Endothelial cell of umbilical vein (primary cell): ENCODE results near the gene TMEM220. TPM values are rescaled to one million over a fixed set of nuclear protein-coding genes. Genes with fewer than 3 reads are reported as not detected.

Source experiments
- BruUV-seq: library from RNA; stranded (reverse); fragments of 400-500 nt; replicated peaks from 2 replicates; lab custom pipeline; 2021; lab: Mats Ljungman, UMichigan
- CTCF ChIA-PET: fragments of 300-600, 350-600 bp; sonication (Branson Sonifier 250); formaldehyde crosslinking; loops from one replicate; lab custom pipeline; 2021; ENCODE audit warnings: antibody characterized with exemption, inconsistent platforms; lab: Charles Lee
- POLR2A ChIA-PET: fragments of 300-600, 350-600 bp; sonication (Branson Sonifier 250); formaldehyde crosslinking; loops from one replicate; lab custom pipeline; 2021; ENCODE audit warnings: antibody characterized with exemption, inconsistent platforms; lab: Charles Lee
- DNase-seq: peaks from one replicate; pipeline ENCODE4 v3.0.0-alpha.2; 2011; ENCODE audit warnings: low read depth, low spot score
- FAIRE-seq: peaks from 2 replicates; lab custom pipeline; 2011; peaks lifted over from hg19 to GRCh38; lab: Jason Lieb, UNC
- H2AFZ ChIP-seq: 2 replicates; pipeline ENCODE4 v1.6.0; 2012; ENCODE audit warnings: low read depth, low read length, control low read depth, inconsistent platforms
- H3K27ac ChIP-seq: 2 replicates; pipeline ENCODE4 v1.5.1; 2011; ENCODE audit warnings: low read depth, mild to moderate bottlenecking, control low read depth, low read length, moderate library complexity; ENCODE audit not compliant: insufficient read depth
- H3K27me3 ChIP-seq, 2 experiments: 2 replicates each; pipeline versions ENCODE4 v1.6.0 to v1.6.1; 2011; ENCODE audit warnings: low read length in 2 of 2, mixed read lengths in 1 of 2; ENCODE audit not compliant: control insufficient read depth in 2 of 2, insufficient read depth in 2 of 2
- H3K36me3 ChIP-seq, 2 experiments: 2 replicates in 1 of 2; 3 replicates in 1 of 2; pipeline ENCODE4 v1.5.1; 2011; ENCODE audit warnings: low read length in 2 of 2, mild to moderate bottlenecking in 1 of 2, moderate library complexity in 1 of 2; ENCODE audit not compliant: control insufficient read depth in 2 of 2, insufficient read depth in 2 of 2; ENCODE audit errors: extremely low read depth in 1 of 2
- H3K4me1 ChIP-seq: 3 replicates; pipeline ENCODE4 v1.5.1; 2011; ENCODE audit warnings: mild to moderate bottlenecking, low read length; ENCODE audit not compliant: control insufficient read depth, insufficient read depth; ENCODE audit errors: extremely low read depth
- H3K4me2 ChIP-seq: 2 replicates; pipeline ENCODE4 v1.6.1; 2011; ENCODE audit warnings: low read length, control low read depth, mixed read lengths; ENCODE audit not compliant: insufficient read depth
- H3K4me3 ChIP-seq, 3 experiments: fragments of 200-600 bp in 1 of 3; sonication (generic), shearing (Covaris generic) in 1 of 3; replicated peaks in 1 of 3; 2 replicates each; pipeline ENCODE4 v1.5.1; 2011 to 2016; ENCODE audit warnings: control low read depth in 3 of 3, low read length in 3 of 3, mild to moderate bottlenecking in 2 of 3, inconsistent platforms in 1 of 3, low read depth in 1 of 3, moderate library complexity in 1 of 3; ENCODE audit not compliant: insufficient read depth in 1 of 3
- H3K79me2 ChIP-seq: 2 replicates; pipeline ENCODE4 v1.6.0; 2012; ENCODE audit warnings: low read length, inconsistent platforms; ENCODE audit not compliant: control insufficient read depth, insufficient read depth
- H3K9ac ChIP-seq: replicated peaks from 2 replicates; pipeline ENCODE3; 2011; ENCODE audit warnings: low read length, control low read depth; ENCODE audit not compliant: insufficient read depth; ENCODE audit errors: extremely low read depth
- H3K9me1 ChIP-seq: replicated peaks from 3 replicates; pipeline ENCODE4 v1.6.0; 2011; ENCODE audit warnings: mild to moderate bottlenecking, low read length; ENCODE audit not compliant: control insufficient read depth, insufficient read depth; ENCODE audit errors: extremely low read depth
- H3K9me3 ChIP-seq: replicated peaks from 2 replicates; pipeline ENCODE4 v1.5.1; 2012; ENCODE audit warnings: low read length, inconsistent platforms; ENCODE audit not compliant: control insufficient read depth, insufficient read depth
- H4K20me1 ChIP-seq: replicated peaks from 2 replicates; pipeline ENCODE3; 2011; ENCODE audit warnings: mild to moderate bottlenecking, low read length; ENCODE audit not compliant: control insufficient read depth, insufficient read depth; ENCODE audit errors: extremely low read depth
- CTCF ChIP-seq, 2 donors: IDR thresholded peaks; 1 replicate in 1 of 2; 2 replicates in 1 of 2; pipeline ENCODE4 v1.5.1; 2011; ENCODE audit warnings: low read length in 2 of 2, mild to moderate bottlenecking in 2 of 2, moderate library complexity in 2 of 2, control low read depth in 1 of 2, inconsistent platforms in 1 of 2, low read depth in 1 of 2; ENCODE audit not compliant: insufficient read depth in 1 of 2; ENCODE audit errors: extremely low read depth in 1 of 2
- EZH2 ChIP-seq: IDR thresholded peaks from 2 replicates; pipeline ENCODE4 v1.6.1; 2012; ENCODE audit warnings: borderline replicate concordance, low read depth, mild to moderate bottlenecking, moderate library complexity, low read length, inconsistent platforms; ENCODE audit not compliant: severe bottlenecking
- FOS ChIP-seq: IDR thresholded peaks from 2 replicates; pipeline ENCODE4 v1.6.1; 2011; ENCODE audit warnings: mild to moderate bottlenecking, low read length, moderate library complexity, borderline replicate concordance; ENCODE audit not compliant: insufficient read depth
- GATA2 ChIP-seq: IDR thresholded peaks from 2 replicates; pipeline ENCODE4 v1.7.0; 2011; ENCODE audit warnings: low read depth, mild to moderate bottlenecking, moderate library complexity, mixed read lengths, low read length; ENCODE audit not compliant: insufficient read length, insufficient read depth
- JUN ChIP-seq: IDR thresholded peaks from 2 replicates; pipeline ENCODE4 v1.6.1; 2011; ENCODE audit warnings: borderline replicate concordance, low read depth; ENCODE audit not compliant: insufficient read length, insufficient read depth
- MYC ChIP-seq: IDR thresholded peaks from one replicate; pipeline ENCODE4 v1.6.1; 2011; ENCODE audit warnings: mild to moderate bottlenecking, low read depth, low read length
- POLR2A ChIP-seq: IDR thresholded peaks from 2 replicates; pipeline ENCODE4 v1.6.1; 2012; ENCODE audit warnings: low read depth, mild to moderate bottlenecking, control low read depth, low read length
- POLR2AphosphoS5 ChIP-seq: IDR thresholded peaks from 2 replicates; pipeline ENCODE4 v1.6.1; 2012; ENCODE audit warnings: low read depth, mild to moderate bottlenecking, control low read depth, low read length, moderate library complexity; ENCODE audit not compliant: insufficient read depth
- dilution Hi-C: fragments of 300-500 bp; cut with MboI; formaldehyde crosslinking; loops from one replicate; pipeline ENCODE4 v1.15.0; 2019; ENCODE audit warnings: low sequenced_read_pairs; ENCODE audit not compliant: extremely low pct_ligation_motif_present
- intact Hi-C: fragments of 100-400 bp; cut with micrococcal nuclease; formaldehyde crosslinking; loops from one replicate; pipeline ENCODE4 v1.10.0; 2022
- polyA plus RNA-seq, 4 experiments: library from polyadenylated mRNA; depleted of rRNA in 3 of 4; stranded (reverse) in 3 of 4; unstranded in 1 of 4; fragments of >200 nt; gene quantifications; 2 replicates each; pipeline versions ENCODE4 v1.2.1 to v1.2.3, GENCODE V29; 2011 to 2012; ENCODE audit warnings: missing spikeins in 1 of 4
- total RNA-seq: library from RNA; stranded (reverse); gene quantifications from 2 replicates; pipeline ENCODE4 v1.2.3, GENCODE V29; 2021
- TF ChIP-seq, protein P1 (sequence below): IDR thresholded peaks from 2 replicates; pipeline ENCODE4 v1.6.1; 2011; ENCODE audit not compliant: insufficient read depth, insufficient read length

TMEM220 gene
- total and polyA plus RNA-seq, 2 donors (not counting 3 experiments of a cell fraction or from before 2014, with no cell fraction given) = 3.6 to 11.2 TPM

- Histone ChIP-seq H3K36me3 (no peaks in the 10 kb centered on the region), H4K20me1 (no peaks in the 10 kb centered on the region), H3K27ac (no peak overlapping the region), H3K27me3 (no peaks in the 10 kb centered on the region), H3K9me3 (no peaks in the 10 kb centered on the region), H3K9ac (no peak overlapping the region), H3K4me2 (no peak overlapping the region), H3K79me2 (no peaks in the 10 kb centered on the region), H2AFZ (no peak overlapping the region), H3K9me1 (no peaks in the 10 kb centered on the region), H3K4me3 (no peak overlapping the region), H3K4me1 (no peaks in the 10 kb centered on the region)
- no TSS peak for BruUV-seq
- dilution Hi-C loops = no loop called here
- no peak for FAIRE-seq
- ChIA-PET CTCF (no interaction called here), POLR2A (no interaction called here)
- no peak for DNase-seq
- intact Hi-C loops = no loop called here
- no peak for TF ChIP-seq EZH2
- TF ChIP-seq MYC = no peak
- no peak for TF ChIP-seq POLR2AphosphoS5
- TF ChIP-seq, protein P1, sequence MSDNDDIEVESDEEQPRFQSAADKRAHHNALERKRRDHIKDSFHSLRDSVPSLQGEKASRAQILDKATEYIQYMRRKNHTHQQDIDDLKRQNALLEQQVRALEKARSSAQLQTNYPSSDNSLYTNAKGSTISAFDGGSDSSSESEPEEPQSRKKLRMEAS = no peak
- no peak for TF ChIP-seq FOS
- TF ChIP-seq POLR2A = no peak
- no peak for TF ChIP-seq GATA2
- TF ChIP-seq CTCF (IDR thresholded peaks at IDR 0.05; ENCODE audit: extremely low read depth in 1 of 2, insufficient read depth in 1 of 2, low read depth in 1 of 2, low read length in 2 of 2) = no peak
- TF ChIP-seq JUN = no peak
Measured at GRCh38 chr17:10743316-10744009, 13.6 kb upstream of the TMEM220 start.
